Measurements from ENCODE around the gene P4HA1. TPM values are rescaled to one million over a fixed set of nuclear protein-coding genes. Genes with fewer than 3 reads are reported as not detected.

P4HA1 gene
- total RNA-seq (2021) = 34.4 to 62.8 TPM (median 59.9 TPM) in 3 replicates
- Bru-seq, nascent RNA = percentile 74 among the genes with signal in this experiment
- long read RNA-seq, experiment 1, transcript P4HA1-203 (15 exons, 2,727 nt) = major isoform, 142 of 228 reads
- long read RNA-seq, experiment 1, transcript P4HA1-202 (15 exons, 2,727 nt) = minor isoform, 30 of 228 reads
- long read RNA-seq, experiment 1, partial matches to known transcripts = 29 of 228 reads
- long read RNA-seq, experiment 1, other reads (novel, unspliced or antisense) = 25 of 228 reads
- long read RNA-seq, experiment 2, transcript P4HA1-203 (15 exons, 2,727 nt) = major isoform, 49 of 119 reads
- long read RNA-seq, experiment 2, transcript P4HA1-202 (15 exons, 2,727 nt) = minor isoform, 7 of 119 reads
- long read RNA-seq, experiment 2, partial matches to known transcripts = 48 of 119 reads
- long read RNA-seq, experiment 2, other reads (novel, unspliced or antisense) = 15 of 119 reads
- long read RNA-seq, experiment 3, transcript P4HA1-203 (15 exons, 2,727 nt) = major isoform, 13 of 27 reads
- long read RNA-seq, experiment 3, partial matches to known transcripts = 7 of 27 reads
- long read RNA-seq, experiment 3, other reads (novel, unspliced or antisense) = 3 of 27 reads

GRCh38 chr10:73096449-73097304 lies at the start of gene P4HA1:
Gene P4HA1, minus strand, starts transcription at chr10:73096866. Its CDS starts 21,983 bp downstream, at chr10:73074883.
- ChIA-PET CTCF (interaction anchor here (0.5 to 2.6 kb wide), 19 partner anchors 12 to 743 kb away, joined by 3 to 19 read pairs (median 3); partner anchors contain the start of genes DNAJC9, MRPS16 and NUDT13), POLR2A (interaction anchor here (0.6 to 1.3 kb wide), 6 partner anchors 27 to 935 kb away, joined by 3 to 4 read pairs (median 3); partner anchors contain the start of gene DNAJC9)
- Mint-ChIP-seq H3K27me3 (ENCODE audit: low read depth) (no peaks in the 10 kb centered on the region), H3K4me1 (peaks cover 18% of the 10 kb centered on the region), H3K27ac (peak within 1 kb of the TSS; percentile 95), H3K9me3 (no peaks in the 10 kb centered on the region), H3K4me3 (peak within 1 kb of the TSS; percentile 88), H3K36me3 (no peaks in the 10 kb centered on the region)
- peak; percentile 96 for DNase-seq (ENCODE audit: low spot score)
- peak; percentile 94 for ATAC-seq
- TF ChIP-seq CREB1 (CRISPR knock-in tag; IDR thresholded peaks at IDR 0.05) (peak; percentile 38; the same call in 1 of the 2 replicates), FOXK1 (CRISPR knock-in tag; IDR thresholded peaks at IDR 0.05) (peak; percentile 65; the same call in 1 of the 2 replicates), AFF4 (CRISPR knock-in tag; IDR thresholded peaks at IDR 0.05; ENCODE audit: borderline replicate concordance) (peak; percentile 88; the same call in 1 of the 2 replicates), MAX (CRISPR knock-in tag; IDR thresholded peaks at IDR 0.05) (peak; percentile 61), NFATC4 (CRISPR knock-in tag; IDR thresholded peaks at IDR 0.05) (no peak), ATF3 (CRISPR knock-in tag; conservative IDR thresholded peaks at IDR 0.05) (no peak), USF1 (CRISPR knock-in tag; IDR thresholded peaks at IDR 0.05) (peak; percentile 1; the same call in 1 of the 2 replicates), ZNF396 (CRISPR knock-in tag; IDR thresholded peaks at IDR 0.05; ENCODE audit: borderline replicate concordance) (no peak), IRF1 (CRISPR knock-in tag; IDR thresholded peaks at IDR 0.05) (0 out of 2 replicates have a peak, but pooled peaks have one; percentile 63), PREB (CRISPR knock-in tag; IDR thresholded peaks at IDR 0.05; ENCODE audit: borderline replicate concordance) (no peak), ZNF138 (CRISPR knock-in tag; conservative IDR thresholded peaks at IDR 0.05) (no peak), ZNF263 (CRISPR knock-in tag; IDR thresholded peaks at IDR 0.05; ENCODE audit: low read depth) (no peak), CREM (CRISPR knock-in tag; IDR thresholded peaks at IDR 0.05) (no peak), ZNF671 (CRISPR knock-in tag; IDR thresholded peaks at IDR 0.05) (no peak), ATF1 (CRISPR knock-in tag; IDR thresholded peaks at IDR 0.05) (no peak), RELA (CRISPR knock-in tag; IDR thresholded peaks at IDR 0.05; ENCODE audit: borderline replicate concordance) (no peak), NR2C2 (CRISPR knock-in tag; IDR thresholded peaks at IDR 0.05) (no peak), ATF6 (CRISPR knock-in tag; IDR thresholded peaks at IDR 0.05) (no peak), E2F4 (CRISPR knock-in tag; IDR thresholded peaks at IDR 0.05; ENCODE audit: borderline replicate concordance, low read depth) (no peak), SMAD3 (CRISPR knock-in tag; IDR thresholded peaks at IDR 0.05; ENCODE audit: borderline replicate concordance) (peak; percentile 72; the same call in 1 of the 2 replicates), NFE2L1 (CRISPR knock-in tag; IDR thresholded peaks at IDR 0.05) (no peak; the same call in 1 of the 2 replicates), JUN (CRISPR knock-in tag; IDR thresholded peaks at IDR 0.05) (no peak), FOXJ3 (CRISPR knock-in tag; IDR thresholded peaks at IDR 0.05; ENCODE audit: borderline replicate concordance) (no peak), ZBTB21 (CRISPR knock-in tag; IDR thresholded peaks at IDR 0.05; ENCODE audit: borderline replicate concordance) (no peak)

Data from WTC11 (cell line).